Stimulated activated CD8-positive, alpha-beta memory T cell treated with anti-CD3 and anti-CD28 coated beads, Interleukin-7, amount 100 ng/mL, for 1 hour (primary cell): ENCODE results near the gene CLEC16A.

Source experiments
- DNase-seq, 2 donors: peaks; one replicate each; pipeline ENCODE4 v3.0.0-alpha.2; 2020; ENCODE audit warnings: low read depth in 2 of 2

CLEC16A gene

GRCh38 chr16:11038777-11039176 is 94.4 kb downstream of the CLEC16A start:
- DNase-seq, result no peak

- DNase-seq, result no peak
Observed at GRCh38 chr16:11039726-11040125, 95.4 kb downstream of the CLEC16A start.

GRCh38 chr16:11042191-11042590 is 97.8 kb downstream of the CLEC16A start:
- DNase-seq, result no peak

- no peak for DNase-seq
Observed at GRCh38 chr16:11045441-11045840, 101.1 kb downstream of the CLEC16A start.

- no peak for DNase-seq
Observed at GRCh38 chr16:11045846-11046245, 101.5 kb downstream of the CLEC16A start.

- DNase-seq, result no peak
Observed at GRCh38 chr16:11046382-11046931, 102.1 kb downstream of the CLEC16A start.

GRCh38 chr16:11047057-11047456 is 102.7 kb downstream of the CLEC16A start:
- DNase-seq, result no peak

GRCh38 chr16:11047939-11048800 is 103.8 kb downstream of the CLEC16A start:
- no peak for DNase-seq

GRCh38 chr16:11049396-11050059 is 105.2 kb downstream of the CLEC16A start:
- no peak for DNase-seq

GRCh38 chr16:11050536-11050935 is 106.2 kb downstream of the CLEC16A start:
- DNase-seq, result no peak

GRCh38 chr16:11050944-11051343 is 106.6 kb downstream of the CLEC16A start:
- DNase-seq, result no peak

- DNase-seq, result no peak
Observed at GRCh38 chr16:11051430-11051829, 107.1 kb downstream of the CLEC16A start.

GRCh38 chr16:11051879-11052808 is 107.8 kb downstream of the CLEC16A start:
- DNase-seq, result peak in 1 of 2 donors; percentile 5

- DNase-seq, result no peak
Observed at GRCh38 chr16:11053916-11054460, 109.6 kb downstream of the CLEC16A start.

GRCh38 chr16:11056090-11056992 is 112.0 kb downstream of the CLEC16A start:
- DNase-seq, result no peak

- no peak for DNase-seq
Observed at GRCh38 chr16:11056993-11057649, 112.8 kb downstream of the CLEC16A start.

GRCh38 chr16:11057711-11058345 is 113.5 kb downstream of the CLEC16A start:
- no peak for DNase-seq

- no peak for DNase-seq
Observed at GRCh38 chr16:11058832-11059231, 114.5 kb downstream of the CLEC16A start.

- DNase-seq, result no peak
Observed at GRCh38 chr16:11059588-11059987, 115.2 kb downstream of the CLEC16A start.
